ENCODE data around the gene COL23A1.

COL23A1 gene

DNA sequence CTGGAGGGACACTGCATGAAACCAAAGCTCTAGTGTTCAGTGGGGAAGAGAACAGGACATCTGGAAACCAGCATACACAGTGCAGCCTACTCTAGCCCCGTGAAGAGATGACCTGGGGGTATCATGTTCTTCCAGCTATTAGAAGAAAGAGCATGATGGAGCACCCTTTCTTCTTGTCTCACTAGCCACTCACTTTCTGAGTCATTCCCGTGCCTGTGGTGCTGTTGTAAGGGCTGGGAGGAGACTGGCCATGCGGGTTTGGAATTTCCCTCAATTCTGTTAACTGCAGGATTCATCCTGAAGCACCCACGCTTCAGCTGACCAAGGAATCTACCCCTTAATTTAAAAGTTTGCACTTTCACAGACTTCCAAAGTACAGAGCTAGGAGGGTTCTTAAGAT, 137.0 kb downstream of the COL23A1 start:
- DNase-seq = no peak

DNA sequence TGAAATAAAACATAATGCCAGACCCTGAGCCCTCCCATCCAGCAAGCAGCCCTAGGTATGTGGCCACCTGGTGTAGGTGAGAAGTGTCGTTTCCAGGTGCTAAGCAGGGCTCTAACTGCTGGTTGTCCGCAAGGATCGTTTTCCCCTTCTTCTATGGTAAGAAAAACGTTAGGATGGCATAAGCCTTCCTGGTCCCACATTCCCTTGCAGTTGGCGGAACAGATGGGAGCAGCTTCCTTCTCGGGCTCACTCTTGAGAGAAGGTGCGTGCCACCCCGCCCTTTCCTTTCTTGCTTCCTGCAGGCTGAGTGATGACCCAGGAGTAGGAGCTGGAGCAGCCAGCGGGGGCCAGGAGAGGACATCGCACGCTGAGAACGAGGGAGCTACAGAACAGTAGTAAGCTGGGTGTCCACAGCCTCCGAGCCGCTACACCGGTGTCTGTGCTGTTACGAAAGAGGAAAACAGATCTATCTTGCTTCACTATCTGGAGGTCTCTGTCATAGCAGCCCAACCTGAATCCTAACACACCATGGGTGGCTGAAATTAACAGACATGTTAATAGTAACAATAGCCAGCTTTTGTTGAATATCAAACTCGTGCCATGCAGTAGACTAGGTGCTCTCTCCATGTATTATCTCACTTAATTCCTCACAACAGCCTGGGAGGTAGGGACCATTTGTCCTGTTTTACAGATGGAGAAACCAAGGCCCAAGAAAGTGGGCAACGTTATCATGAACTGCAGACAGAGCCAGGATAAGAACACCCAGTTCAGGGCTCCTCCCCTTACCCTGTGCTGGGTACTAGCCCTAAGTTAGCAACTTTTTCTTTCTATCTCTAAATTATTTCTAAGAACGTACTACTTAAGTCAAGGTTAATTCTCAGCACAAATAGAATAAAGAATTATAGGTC, 139.8 kb downstream of the COL23A1 start:
- DNase-seq = no peak

DNA sequence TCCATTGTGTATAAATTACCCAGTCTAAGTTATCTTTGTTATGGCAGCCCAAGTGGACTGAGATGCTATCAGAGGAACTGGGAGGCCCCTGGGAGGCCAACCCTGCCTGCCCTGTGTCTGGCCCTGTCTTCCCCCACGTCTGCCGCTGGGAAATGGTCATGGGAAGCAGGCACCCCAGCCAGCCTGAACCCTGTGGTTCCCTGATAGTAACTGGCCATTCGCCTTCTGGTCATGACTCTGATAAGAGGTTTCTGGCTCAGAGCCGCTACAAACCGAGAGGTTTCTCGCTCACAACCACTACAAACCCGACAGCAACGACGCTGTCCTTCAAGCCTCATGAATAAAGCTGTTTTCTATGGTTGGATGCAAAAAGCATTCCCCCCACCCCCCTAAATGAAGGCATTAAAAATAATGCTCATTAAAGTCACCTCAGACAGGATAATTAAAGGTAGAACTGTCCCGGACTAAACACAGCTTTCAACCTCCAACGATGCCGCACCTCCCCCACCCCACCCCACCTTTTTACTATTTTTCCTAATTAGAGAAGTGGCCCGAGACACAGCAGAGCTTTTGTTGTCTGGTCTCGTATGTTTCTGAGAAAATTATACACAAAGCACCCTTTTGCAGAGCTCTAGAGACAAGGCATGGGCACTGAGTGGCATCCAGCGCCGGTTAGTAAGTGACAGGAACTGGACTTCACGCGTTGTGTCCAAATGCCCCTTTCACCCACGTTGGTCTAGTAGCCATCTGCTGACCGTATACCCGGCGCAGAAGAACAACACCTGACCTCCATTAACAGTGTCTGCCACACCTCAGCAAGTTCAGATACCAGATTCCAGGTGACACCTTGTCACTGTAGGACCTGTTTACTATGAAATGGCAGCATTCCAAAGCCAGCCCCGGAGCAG, 140.8 kb downstream of the COL23A1 start:
- no peak for DNase-seq

DNA sequence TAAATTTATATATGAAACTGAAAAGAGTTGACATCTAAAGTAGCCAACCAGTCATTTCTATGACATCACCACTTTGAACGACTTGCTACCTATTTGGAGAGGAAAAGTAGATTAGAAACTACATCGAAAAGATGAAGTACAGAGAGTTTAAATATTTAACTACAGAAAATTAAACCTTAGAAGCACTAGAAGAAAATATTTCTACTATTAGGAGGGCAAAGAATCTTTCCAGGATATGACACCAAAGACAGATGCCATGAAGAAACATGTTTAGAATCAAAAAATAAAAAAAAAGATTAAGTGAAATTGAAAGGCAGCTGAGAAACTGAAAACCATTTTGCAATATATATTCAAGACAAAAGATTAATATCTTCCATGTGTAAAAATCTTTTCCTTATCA, 144.7 kb downstream of the COL23A1 start:
- DNase-seq = no peak

DNA sequence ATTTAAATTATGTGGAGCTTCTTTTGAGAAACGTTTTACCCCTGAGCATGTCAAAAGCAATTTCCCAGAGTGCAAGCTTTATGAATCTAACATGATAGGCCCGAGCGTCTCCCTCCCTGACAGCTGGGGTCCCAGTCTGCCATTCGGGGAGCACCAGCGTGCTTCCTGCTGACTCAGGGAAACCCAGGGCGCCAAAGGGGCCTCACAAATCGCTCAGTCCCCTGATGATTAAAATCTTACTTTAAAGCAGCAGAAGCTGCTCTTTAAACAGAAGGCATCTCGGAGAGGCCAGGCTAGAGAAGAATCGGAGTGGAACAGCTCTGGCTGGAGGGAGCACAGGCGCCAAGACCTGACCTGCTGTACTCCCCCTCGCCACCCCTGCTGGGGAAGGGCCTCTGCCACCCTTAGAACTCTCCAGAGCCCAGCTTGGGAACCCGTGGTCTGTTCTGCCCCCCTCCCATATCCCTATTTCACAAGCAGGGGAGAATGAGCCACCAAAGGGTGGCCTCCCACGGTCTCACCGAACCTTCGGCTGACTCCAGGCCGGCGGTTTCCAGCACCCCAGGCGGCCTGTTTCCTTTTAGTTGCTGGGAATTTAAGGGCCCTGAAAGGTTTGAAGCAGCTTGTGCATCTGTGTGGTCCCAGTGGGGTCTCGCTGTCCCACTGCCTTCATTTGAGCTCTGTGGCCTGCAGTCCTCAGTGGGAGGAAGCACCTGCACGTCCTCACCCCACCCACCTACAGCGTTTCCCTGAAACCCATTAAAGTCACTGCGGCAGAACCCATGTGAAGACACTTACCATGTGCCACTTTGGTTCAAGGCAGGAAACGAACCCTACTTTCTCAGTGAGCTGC, 147.6 kb downstream of the COL23A1 start:
- DNase-seq = no peak

DNA sequence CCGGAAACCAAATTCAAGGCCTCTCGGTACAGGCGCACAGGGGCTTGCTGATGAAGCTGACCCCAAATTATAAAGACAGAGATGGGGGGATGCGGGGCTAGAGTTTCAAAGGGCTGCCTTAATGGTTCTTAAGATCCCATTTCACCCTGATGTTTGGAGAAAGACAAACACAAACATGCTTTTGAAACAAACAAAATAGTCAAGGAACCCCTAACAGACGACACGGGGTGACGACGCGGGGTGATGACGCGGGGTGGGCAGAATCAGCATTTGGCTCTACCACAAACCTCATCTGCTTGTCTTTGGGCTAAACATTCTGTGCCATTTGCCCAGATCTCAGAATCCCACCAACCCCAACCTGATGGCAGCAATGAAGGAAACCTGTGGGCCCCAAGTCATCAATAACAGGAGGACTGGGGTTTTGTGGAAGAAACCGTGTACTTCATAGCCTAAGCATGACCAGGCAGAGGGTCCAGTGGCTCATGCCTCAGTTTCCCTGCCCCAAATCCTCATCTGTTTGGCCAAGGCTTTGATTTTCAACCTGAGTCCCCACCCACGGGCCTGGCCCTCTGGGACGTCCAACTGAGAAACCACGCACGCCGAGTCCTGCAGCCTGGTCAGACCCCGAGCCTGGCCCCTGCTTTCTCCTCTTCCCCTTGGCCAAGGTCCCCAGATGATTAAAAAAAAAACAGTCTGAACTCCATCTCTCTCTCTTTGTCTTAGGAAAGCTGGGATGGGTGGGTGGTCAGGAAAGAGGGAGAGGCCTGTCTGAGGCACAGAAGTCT, 148.5 kb downstream of the COL23A1 start:
- DNase-seq = no peak

DNA sequence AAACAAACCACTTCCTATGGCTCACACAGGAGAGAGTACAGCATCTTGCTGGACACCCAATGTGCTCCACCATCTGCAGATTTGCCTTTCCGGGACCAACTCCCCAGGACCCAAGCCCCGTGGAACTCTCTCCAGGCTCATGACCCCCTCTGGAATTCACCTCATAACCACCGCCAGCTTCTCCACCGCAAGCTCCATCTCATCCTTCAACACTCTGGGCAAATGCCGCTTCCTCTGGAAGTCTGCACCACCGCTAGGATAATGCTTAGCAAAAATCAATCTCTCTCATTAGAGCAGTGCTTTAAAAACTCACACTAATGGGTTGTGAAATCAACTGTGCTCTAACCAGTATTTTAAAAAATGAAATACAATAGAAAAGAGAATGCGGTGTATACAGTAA, 150.0 kb downstream of the COL23A1 start:
- DNase-seq = no peak

DNA sequence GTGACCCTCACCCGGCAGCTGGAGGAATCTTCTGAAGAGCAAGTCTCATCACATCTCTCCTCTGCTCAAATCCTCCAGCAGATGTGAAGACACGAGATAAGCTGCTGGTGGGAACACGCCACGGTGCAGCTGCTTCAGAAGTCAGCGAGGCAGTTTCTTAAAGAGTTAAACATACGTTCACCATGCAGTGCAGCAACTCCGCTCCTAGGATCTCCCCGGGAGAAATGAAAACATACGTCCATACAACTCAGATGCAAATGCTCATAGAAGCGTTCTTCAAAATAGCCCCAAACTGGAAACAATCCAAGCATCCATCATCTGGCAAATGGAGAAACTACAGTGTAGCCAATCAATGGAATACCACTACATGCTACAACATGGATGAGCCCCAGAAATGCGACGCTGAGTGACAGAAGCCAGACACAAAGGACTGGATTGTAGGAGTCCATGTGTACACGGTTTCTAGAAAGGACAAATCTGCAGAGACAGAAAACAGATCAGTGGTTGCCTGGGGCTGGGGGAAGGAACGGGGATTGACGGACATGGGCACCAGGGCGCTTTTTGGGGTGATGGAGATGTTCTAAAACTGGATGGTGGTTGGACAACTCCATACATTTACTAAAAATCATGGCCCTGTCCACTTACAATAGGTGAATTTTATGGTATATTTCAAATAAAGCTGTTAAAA, 150.6 kb downstream of the COL23A1 start:
- DNase-seq = no peak

DNA sequence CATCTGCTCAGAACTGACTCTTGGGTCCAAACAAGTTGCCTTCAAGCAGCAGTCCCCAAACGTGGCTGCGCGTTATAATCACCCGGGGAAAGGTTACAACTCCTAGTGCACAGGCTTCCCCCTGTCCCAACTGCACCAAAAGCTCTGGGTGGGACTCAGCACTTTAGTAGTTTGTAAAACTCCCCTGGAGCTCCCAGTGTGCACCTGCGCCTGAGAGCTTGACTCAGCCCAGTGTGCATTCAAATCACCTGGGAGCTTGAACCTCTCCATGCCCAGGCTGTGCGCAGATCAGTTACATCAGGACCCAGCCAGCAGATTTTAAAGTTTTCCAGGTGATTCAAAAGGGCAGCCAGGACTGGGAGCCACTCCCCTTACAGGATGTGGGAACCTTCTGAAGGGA, 151.4 kb downstream of the COL23A1 start:
- DNase-seq = no peak

DNA sequence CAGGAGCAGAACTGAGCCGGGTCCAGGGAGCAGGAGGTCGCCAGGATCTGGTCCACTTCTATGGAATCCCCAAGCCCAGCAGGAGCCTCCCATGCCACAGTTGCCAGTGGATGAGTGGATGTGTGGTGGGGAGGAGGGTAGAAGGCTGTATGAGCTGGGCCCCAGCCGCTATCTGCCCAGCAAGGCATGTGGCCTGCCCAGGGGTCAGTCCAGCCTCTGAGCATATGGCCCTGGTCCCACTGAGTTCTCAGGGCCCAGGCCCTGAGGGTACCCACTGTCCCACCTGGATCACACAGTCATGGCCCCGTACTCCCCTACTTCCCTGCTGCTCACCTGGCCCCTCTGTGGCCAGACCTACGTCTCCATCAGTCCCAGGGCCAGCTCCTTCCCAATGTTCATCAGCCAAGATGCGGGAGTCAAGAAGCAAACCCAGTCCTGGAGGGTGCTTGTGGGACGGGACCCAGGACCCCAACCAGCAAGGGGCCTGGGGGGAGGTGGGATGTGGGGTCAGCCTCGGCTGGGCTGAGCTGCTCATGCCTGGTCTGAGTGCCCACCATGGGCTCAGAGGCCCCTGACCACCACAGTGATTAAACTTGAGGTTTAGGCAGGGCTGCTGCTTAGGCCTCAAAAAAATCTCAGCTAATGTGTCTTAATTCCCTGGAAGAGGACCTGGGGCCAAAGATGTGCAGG, 152.7 kb downstream of the COL23A1 start:
- DNase-seq = no peak

DNA sequence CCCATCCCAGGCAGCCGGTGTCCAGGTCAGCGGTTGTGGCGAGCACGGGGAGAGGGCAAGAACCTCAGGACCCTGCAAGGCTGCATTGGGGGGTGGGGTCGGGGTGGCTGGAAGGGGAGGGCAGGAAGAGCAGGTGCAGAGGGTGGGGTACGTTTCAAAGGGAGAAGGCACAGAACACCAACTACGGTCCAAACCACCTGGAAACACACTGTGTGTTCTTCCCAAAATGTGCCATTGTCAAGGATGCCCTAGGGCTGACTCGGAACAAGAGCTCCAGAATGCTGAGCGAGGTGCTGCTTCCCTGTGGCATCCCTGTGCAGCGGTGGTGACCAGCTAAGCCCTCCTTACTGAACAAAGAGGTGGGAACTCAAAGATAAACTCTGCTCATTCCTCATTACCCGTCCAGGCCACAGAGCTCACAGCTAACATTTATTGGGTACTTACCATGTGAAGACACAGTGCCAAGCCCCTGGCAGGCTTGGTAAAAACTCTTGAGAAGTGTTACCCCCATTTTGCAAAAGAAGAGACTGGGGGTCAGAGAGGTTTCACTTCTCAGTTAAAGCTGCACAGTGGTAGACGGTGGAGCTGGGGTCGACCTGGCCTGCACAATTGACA, 153.8 kb downstream of the COL23A1 start:
- no peak for DNase-seq

DNA sequence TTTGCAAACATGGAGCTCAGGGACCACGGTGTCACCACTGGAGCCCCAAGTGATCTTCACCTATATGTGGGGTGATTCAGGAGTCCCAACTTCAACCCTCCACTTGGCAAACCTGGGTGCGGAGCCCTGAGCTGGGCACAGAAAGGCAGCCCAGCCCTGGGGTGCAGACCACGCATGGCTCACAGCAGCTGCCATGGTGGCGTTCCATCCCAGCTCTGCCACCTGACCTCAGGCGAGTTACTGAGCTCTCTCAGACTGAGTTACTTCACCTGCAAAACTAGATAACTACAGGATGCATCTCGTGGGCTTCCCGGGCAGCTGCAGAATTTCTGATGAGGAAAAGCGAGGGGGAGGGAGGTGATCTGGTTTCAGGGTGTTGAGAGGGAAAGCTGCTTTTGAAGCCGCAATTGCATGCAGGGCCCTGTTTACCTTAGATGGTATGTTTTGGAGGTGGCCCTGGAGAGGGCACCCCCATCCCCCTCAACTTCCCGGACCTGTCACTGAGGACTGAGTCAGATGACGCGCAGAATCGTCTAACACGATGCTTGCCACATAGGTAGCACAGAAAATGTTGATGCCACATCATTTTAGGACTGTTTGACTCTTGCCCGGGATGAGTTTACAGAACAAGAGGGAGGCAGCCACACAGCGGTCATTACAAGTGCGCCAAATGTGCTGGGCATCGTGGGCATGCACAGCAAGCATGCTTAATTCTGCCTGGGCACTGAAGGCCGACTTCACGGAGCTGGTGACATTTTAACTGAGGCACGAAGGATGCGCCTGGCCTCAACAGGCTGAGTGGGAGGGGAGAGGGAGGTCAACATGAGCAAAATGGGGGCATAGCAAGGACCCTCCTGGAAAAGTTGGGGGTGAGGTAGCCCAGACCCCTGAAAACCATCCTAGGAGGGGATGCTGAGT, 154.6 kb downstream of the COL23A1 start:
- no peak for DNase-seq

DNA sequence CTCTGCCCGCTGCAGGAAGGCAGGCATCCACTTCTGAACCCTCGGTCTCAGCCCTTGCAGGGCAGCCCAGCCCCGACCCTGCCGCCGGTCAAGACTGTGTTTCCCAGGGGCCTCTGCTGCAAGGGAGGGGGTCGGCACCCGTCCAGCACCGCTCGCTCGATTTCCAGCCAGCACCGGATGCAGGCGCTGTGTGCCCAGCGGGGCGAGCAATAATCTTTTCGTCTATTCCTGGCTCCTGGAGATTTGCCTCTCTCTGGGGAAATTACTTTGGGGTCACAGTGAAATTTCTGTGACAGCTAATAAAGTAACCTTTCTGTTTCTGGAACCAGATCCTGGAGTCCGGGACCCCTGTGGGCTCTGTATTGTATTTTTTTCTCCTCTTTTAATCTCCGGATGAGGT, 155.3 kb downstream of the COL23A1 start:
- no peak for DNase-seq

DNA sequence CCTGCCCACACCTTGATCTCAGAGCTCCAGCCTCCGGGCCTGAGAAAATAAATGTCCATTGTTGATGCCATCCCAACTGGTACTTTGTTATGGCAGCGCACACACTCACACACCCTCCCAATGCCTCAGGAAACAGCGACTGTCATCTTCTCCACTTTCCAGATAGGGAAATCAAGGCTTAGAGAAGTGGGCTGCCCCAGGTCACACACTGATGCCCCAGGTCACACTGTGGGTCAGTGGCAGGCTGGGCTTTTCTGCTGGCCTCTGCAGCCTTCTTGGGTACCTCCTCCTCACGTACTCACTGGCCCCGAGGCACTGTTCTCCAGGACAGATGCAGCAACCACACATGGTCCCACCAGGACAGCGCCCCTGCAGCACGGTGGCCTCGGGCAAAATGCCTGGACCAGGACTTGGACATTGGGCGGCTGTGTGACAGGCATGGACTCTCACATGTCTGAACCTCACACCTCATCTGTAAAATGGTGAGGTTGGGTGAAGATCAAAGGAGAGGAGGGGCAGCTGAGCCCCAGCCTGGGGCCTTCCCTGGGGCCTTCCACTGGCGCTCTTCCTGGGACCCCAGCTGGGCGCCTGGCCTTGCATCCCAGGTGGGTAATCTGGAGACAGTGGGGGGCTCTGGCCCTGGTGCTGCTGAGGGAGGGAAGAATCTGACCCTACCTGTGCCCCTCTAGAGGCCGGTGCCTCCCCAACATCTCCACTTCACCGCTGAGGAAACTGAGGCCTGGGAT, 156.0 kb downstream of the COL23A1 start:
- DNase-seq = no peak

DNA sequence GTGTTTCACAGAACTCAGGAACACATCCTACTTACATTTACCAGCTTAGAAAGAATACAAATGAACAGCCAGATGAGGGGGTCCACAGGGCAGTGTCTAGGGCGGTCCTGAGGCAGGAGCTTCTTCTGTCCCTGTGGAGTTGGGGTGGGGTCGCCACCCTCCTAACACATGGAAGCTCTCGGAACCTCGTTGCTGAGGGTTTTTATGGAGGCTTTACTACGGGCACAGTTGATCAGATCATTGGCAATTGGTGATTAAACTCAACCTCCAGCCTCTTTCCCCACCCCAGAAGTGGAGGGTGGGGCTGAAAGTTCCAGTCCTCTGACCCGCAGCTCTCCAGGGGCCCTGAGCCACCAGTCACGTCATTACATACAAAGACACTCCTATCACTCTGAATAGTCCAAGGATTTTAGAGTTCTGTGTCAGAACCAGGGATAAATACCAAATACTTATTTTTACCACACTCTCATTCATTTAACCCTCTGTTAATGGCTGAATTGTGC, 156.9 kb downstream of the COL23A1 start:
- no peak for DNase-seq

DNA sequence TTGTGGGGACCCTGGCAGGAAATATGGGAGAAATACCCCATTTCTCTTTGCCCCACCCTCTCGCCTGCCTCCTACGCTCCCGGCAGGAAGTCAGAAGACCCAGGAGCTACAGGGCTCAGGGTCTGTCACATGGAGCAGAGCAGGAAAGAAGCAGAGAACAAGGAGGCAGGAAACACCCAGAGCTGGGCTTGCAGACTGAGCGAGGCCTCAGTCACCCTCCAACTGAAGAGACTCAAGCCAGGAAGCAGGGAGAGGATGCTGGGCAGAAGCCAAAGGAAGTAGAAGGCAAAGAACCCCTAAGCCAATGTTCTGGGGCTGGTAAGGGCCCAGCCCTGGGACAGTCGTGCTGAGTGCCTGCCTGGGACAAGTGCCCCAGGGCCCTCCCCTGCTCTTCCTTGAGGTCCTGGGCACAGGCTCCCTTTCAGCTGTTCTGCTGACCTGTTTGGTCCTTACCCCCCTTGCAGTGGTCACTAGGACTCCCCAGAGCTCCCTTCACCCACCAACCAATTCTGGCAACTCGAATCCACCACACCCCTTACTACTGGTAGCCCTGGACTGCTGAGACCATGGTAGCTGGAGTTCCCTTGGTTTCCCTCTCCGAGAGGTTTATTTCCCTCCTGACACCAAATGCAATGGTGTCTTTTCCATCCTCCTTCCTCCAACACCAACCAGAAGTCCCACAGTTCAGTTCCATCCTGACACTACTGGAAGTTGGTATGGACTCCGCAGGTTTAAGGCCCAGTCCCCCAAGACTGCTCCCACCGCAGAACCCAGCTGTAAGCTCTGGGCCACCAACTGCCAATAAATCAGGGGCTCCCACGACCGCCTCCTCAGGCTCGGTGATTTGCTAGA, 157.5 kb downstream of the COL23A1 start:
- no peak for DNase-seq

DNA sequence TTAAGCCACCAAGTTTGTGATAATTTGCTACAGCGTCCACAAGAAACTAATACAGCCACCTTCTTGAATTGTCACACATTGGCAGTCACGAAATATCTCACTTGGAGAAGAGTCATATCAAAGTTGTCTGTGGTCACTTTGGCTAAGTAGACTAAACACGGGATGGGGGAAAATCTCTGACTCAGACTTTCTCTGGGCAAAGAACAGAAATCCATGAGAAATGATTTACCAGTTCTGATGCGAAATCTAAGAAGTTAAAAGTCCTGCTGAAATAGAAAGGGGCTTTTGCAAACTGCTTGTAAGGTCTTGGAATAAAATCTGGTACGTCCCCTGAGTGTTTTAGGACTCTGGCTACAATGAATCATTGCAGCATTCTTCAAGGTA, 158.4 kb downstream of the COL23A1 start:
- no peak for DNase-seq
